ENCODE measurements around the gene RIN3.

GRCh38 chr14:92507174-92507768 is 6.3 kb upstream of the RIN3 start:
- TF ChIP-seq EZH2 (IDR thresholded peaks at IDR 0.05; ENCODE audit: insufficient read depth, poor library complexity, severe bottlenecking), result no peak
- TF ChIP-seq EZH2phosphoT487 (IDR thresholded peaks at IDR 0.05; ENCODE audit: insufficient read depth, low read depth), result no peak
